RPMI8226 (cell line): ENCODE data around the gene C9orf43.
"Not testable (repeated sequence)": the region's sequence is repeated elsewhere in the genome, so short reads cannot be mapped to it uniquely, and the experiment has no call there.

Experiments used
- DNase-seq: peaks from one replicate; pipeline ENCODE4 v3.0.0-alpha.2; 2015

C9orf43 gene

GRCh38 chr9:113381909-113382411 lies 28.6 kb upstream of the C9orf43 start:
- no peak for DNase-seq

- DNase-seq: no peak
Observed at GRCh38 chr9:113386571-113387393, 23.8 kb upstream of the C9orf43 start.

- DNase-seq: no peak
Observed at GRCh38 chr9:113387560-113388230, 22.9 kb upstream of the C9orf43 start.

GRCh38 chr9:113388833-113389232 lies 21.7 kb upstream of the C9orf43 start:
- no peak for DNase-seq

- no peak for DNase-seq
Observed at GRCh38 chr9:113389451-113389850, 21.1 kb upstream of the C9orf43 start.

- DNase-seq: no peak
Observed at GRCh38 chr9:113390192-113390960, 20.2 kb upstream of the C9orf43 start.

- no peak for DNase-seq
Observed at GRCh38 chr9:113391917-113392316, 18.6 kb upstream of the C9orf43 start.

GRCh38 chr9:113393281-113393680 lies 17.3 kb upstream of the C9orf43 start:
- DNase-seq: no peak

GRCh38 chr9:113395000-113395861 lies 15.3 kb upstream of the C9orf43 start:
- DNase-seq: no peak

- no peak for DNase-seq
Observed at GRCh38 chr9:113397203-113397631, 13.3 kb upstream of the C9orf43 start.

- no peak for DNase-seq
Observed at GRCh38 chr9:113398796-113399195, 11.8 kb upstream of the C9orf43 start.

- no peak for DNase-seq
Observed at GRCh38 chr9:113399646-113400200, 10.8 kb upstream of the C9orf43 start.

- DNase-seq: peak; percentile 98
Observed at GRCh38 chr9:113401027-113401792, 9.3 kb upstream of the C9orf43 start, which contains the start of gene ALAD. Gene ALAD (minus strand): TSS chr9:113401284. CDS start chr9:113393559, 7,725 bp downstream.

GRCh38 chr9:113403646-113404045 lies 6.9 kb upstream of the C9orf43 start:
- no peak for DNase-seq

GRCh38 chr9:113406353-113406752 lies 4.2 kb upstream of the C9orf43 start:
- not testable (repeated sequence) for DNase-seq

GRCh38 chr9:113406873-113407511 lies 3.6 kb upstream of the C9orf43 start:
- DNase-seq: peak; percentile 66

- DNase-seq: no peak
Observed at GRCh38 chr9:113409481-113409880, 1.1 kb upstream of the C9orf43 start.

- no peak for DNase-seq
Observed at GRCh38 chr9:113409883-113410206, 702 bp upstream of the C9orf43 start.

GRCh38 chr9:113416149-113416721 lies 5.7 kb downstream of the C9orf43 start:
- DNase-seq: peak; percentile 71

- DNase-seq: no peak
Observed at GRCh38 chr9:113417370-113417769, 6.8 kb downstream of the C9orf43 start.
